Measurements from ENCODE around the gene SNTB2.
"Not testable (repeated sequence)": the region's sequence is repeated elsewhere in the genome, so short reads cannot be mapped to it uniquely, and the experiment has no call there.

The SNTB2 gene

GRCh38 chr16:69294051-69294450, 107.1 kb downstream of the SNTB2 start:
- no peak for DNase-seq

- DNase-seq: not testable (repeated sequence)
Measured at GRCh38 chr16:69296771-69297170, 109.8 kb downstream of the SNTB2 start.

- no peak for DNase-seq
Measured at GRCh38 chr16:69298261-69298660, 111.3 kb downstream of the SNTB2 start.

DNA sequence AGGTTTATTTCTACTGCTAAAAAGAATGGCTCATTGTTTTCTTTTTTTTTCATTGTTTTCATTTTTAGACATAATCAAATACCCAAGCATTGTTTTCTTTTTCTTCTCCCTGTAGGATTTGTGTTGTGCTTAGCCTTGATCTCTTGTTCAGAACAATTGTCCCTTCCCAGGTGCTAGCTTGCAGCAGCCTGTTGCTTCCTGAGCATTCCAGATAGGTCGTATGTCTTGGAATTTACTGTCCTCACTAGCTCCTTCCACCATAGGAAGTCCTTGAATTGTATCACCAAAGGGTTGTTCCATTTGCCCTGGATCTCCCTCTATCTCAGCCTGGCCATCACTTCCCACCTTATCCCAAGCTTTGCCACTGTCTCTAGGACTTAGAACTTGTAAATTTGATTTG, 114.2 kb downstream of the SNTB2 start:
- DNase-seq: no peak

- no peak for DNase-seq
Measured at GRCh38 chr16:69301861-69302260, 114.9 kb downstream of the SNTB2 start.

- DNase-seq: no peak
Measured at GRCh38 chr16:69302301-69302700, 115.3 kb downstream of the SNTB2 start.

DNA sequence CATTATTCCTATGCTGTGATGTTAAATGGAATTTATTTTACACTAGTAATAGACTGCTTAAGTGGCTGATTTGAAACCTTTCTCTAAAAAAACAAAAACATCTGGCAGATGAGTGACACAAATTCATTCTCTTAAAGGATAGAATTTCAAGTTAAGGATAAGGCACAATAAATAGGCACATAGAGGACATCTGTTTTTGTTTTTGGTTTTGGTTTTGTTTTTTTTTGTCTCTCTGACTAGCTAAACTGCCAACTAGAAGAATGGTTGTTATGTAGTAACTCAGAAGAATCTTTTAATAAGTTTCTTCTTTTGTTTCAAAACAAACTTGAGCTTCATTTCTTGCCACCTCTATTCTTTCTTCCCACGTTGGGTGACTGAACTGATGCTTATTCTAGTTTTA, 119.1 kb downstream of the SNTB2 start:
- DNase-seq: no peak

DNA sequence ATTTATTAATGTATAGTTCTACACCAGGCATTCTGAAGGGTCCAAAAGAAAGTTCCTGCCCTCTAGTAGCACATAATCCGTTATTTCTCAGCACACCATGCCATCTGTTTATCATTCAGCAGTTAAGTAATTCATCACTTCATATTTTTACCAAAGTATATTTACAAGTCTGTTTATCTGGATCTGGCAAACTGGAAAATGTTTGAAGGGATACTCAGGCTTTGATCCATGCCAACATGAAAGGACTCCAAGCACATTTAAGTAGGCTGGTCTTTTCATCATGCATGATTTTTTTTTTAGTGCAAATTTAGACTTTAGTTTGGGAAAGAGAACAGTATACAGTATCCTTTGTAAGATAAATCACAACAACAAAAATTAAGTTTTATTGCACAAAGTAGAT, 120.1 kb downstream of the SNTB2 start:
- DNase-seq: no peak

GRCh38 chr16:69307856-69308255, 120.9 kb downstream of the SNTB2 start:
- no peak for DNase-seq

DNA sequence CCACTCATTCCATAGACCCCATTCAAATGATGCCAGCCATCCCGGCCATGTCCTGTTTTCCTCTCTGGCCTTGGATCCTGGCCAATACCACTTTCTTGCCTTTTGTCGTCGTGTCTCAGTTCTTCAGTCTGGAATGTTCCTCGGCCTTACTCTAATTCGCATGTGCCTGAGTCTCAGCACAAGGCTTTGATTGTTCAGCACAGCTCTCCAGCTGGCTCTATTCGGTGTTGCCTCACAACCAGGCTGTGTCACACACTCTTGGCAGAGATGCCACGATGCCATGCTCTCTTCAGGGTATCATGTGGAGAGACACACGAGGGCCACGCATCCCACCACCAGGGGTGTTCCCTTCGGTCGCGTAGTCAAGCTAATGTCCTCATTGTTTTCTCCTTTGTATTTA, 122.4 kb downstream of the SNTB2 start:
- DNase-seq: no peak

- peak; percentile 88 for DNase-seq
Measured at GRCh38 chr16:69310653-69311532, 123.9 kb downstream of the SNTB2 start, which contains the start of gene VPS4A. Gene VPS4A (plus strand): TSS chr16:69311350. CDS start chr16:69311512, 162 bp downstream.

GRCh38 chr16:69311533-69312387, 124.8 kb downstream of the SNTB2 start:
- DNase-seq: no peak

GRCh38 chr16:69313469-69313868, 126.5 kb downstream of the SNTB2 start:
- no peak for DNase-seq

DNA sequence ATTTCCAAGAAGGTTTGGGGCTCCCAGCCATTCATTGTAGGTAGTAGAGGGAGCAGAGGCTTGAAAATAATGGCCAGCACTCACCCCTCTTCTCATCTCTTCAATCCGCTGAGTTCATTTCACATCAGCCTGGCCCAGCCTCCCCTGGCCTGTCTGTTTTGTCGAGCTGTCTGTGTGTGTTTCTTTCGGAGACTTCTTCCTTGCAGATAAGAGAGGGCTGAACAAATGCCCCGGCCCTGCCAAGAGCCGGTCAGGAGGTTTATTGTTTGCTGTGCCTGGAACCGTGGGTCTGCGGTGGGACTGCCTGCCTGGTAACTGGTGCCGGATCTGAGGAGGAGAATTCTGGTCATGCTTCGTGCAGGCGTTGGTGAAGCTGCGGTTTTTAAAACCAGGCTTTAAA, 127.6 kb downstream of the SNTB2 start:
- DNase-seq: no peak

DNA sequence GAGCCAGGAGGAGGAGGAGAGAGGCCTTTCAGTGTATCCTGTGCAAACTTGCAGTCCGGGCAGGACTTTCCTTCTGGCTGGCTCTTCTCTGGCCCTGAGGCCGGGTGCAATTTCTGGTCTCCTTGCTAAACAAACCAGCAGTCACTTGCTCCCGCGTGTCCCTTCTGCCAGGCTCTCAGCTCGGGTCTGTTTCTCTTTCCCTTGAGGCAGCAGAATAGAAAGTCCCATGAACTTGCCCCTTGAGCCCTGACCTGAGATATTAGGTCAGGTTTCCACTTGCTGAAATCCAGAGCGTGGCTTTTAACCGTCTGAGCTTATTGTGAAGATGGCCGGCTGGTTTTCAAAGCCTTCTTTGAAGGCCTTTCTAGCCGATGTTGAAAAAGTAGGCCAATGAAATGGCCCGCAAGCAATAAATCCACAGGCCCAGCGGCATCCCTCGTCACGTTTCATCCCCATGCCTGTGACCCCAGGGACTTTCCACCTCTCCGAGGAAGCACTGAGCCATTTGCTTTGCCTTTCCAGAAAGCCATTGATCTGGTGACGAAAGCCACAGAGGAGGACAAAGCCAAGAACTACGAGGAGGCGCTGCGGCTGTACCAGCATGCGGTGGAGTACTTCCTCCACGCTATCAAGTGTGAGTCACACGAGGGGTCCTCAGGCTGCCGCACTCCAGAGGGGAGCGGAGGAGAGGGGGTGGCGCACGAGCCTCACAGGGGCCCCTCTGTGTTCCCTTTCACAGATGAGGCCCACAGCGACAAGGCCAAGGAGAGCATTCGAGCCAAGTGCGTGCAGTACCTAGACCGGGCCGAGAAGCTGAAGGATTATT, 128.7 kb downstream of the SNTB2 start:
- DNase-seq: no peak

DNA sequence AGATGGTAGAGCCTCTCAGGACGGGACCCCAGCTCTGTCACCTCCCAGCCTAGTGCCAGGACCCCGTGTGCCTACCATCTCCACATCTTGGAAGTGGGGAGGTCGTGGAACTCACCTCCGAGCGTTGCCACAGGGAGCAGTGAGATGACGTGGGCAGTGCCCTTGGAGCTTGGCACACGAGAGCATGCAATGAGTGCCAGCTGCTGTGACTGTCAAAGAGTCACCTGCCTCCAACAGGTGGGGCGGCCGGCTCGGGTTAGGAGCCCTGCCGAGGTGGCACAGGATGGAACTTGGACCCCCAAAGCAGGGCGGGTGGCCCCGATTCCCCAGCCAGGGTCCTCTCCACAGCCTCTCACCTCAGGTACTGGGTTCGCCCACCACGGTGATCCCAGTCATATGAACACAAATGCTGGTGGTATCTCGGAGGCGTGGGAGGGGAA, 129.7 kb downstream of the SNTB2 start:
- DNase-seq: no peak

- DNase-seq: no peak
Measured at GRCh38 chr16:69318177-69318910, 131.4 kb downstream of the SNTB2 start.

GRCh38 chr16:69318911-69319289, 131.9 kb downstream of the SNTB2 start:
- DNase-seq: no peak

GRCh38 chr16:69319381-69319780, 132.4 kb downstream of the SNTB2 start:
- DNase-seq: no peak

DNA sequence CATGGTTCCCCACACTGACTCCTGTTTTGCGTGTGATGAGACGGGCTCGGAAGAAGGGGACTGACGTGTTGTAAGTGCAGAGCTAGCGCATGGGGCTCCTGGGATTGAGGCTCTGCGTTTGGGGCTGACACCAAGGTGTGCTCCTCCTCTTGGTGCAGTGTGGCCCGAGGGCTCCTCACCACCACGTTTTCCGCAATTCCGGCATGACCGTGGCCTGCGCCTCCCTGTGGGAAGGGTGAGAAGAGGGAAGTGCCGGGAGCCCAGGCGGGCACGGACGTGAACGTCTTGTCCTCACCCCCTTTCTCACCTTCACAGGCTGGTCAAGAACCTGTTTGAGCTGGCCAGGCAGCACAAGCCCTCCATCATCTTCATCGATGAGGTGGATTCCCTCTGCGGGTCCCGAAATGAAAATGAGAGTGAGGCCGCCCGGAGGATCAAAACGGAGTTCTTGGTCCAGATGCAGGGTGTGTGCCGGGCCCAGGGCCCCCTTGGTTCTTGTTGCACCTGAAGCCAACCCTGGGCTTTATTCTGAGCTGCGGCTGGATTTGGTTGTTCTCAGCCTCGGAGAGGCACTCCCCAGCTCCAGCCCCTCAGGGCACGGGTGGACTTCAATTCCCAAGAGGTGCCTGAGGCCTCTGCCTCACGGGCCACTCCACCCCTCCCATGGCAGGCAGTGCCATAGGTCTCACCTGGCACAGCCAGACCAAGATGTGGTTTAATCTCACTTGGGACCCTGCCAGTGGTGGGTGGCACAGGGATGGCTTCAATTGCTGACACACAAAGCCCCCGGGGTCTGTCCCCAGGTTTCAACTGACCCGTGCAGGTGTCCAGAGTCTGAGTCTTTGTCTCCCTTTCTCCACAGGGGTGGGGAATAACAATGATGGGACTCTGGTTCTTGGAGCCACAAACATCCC, 133.1 kb downstream of the SNTB2 start:
- no peak for DNase-seq

- DNase-seq: no peak
Measured at GRCh38 chr16:69320740-69321073, 133.7 kb downstream of the SNTB2 start.
